Epithelial cell of esophagus (primary cell): ENCODE data around the gene TMEM202.
"Not testable (repeated sequence)": the region's sequence is repeated elsewhere in the genome, so short reads cannot be mapped to it uniquely, and the experiment has no call there.

Experiments used
- DNase-seq: peaks from one replicate; pipeline ENCODE4 v3.0.0; 2010; ENCODE audit warnings: low read depth
- H3K4me3 ChIP-seq: 2 replicates; pipeline ENCODE4 v1.5.1; 2011; ENCODE audit warnings: mild to moderate bottlenecking, low read length, control low read depth
- TF ChIP-seq, protein P1 (sequence below): IDR thresholded peaks from 2 replicates; pipeline ENCODE4 v1.5.1; 2011; ENCODE audit warnings: low read depth, mild to moderate bottlenecking, low read length, control low read depth, inconsistent platforms; ENCODE audit not compliant: insufficient read depth; ENCODE audit errors: missing control alignments

Gene TMEM202

GRCh38 chr15:72402726-72403125 is 4.6 kb downstream of the TMEM202 start:
- no peak for DNase-seq
- TF ChIP-seq, protein P1, sequence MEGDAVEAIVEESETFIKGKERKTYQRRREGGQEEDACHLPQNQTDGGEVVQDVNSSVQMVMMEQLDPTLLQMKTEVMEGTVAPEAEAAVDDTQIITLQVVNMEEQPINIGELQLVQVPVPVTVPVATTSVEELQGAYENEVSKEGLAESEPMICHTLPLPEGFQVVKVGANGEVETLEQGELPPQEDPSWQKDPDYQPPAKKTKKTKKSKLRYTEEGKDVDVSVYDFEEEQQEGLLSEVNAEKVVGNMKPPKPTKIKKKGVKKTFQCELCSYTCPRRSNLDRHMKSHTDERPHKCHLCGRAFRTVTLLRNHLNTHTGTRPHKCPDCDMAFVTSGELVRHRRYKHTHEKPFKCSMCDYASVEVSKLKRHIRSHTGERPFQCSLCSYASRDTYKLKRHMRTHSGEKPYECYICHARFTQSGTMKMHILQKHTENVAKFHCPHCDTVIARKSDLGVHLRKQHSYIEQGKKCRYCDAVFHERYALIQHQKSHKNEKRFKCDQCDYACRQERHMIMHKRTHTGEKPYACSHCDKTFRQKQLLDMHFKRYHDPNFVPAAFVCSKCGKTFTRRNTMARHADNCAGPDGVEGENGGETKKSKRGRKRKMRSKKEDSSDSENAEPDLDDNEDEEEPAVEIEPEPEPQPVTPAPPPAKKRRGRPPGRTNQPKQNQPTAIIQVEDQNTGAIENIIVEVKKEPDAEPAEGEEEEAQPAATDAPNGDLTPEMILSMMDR: no peak
- no peak overlapping the region for H3K4me3 ChIP-seq

DNA sequence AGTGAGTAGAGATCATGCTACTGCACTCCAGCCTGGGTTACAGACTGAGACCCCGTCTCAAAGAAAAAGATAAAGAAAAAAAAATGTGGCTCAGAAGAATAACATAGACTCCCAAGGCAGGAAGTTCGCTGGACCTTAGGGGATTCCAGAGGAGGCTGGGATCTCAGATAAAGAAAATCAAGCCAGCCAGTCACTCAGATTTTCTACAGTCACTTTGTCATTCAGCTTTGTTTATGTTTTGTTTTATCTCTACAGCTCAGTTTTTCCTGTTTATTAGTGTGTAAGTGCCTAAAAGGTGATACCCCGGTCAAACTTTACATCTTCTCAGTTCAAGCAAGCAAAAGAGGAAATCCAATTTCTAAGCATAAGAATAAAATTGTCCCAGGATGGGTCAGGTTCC is 6.3 kb downstream of the TMEM202 start:
- DNase-seq: no peak
- TF ChIP-seq, protein P1: no peak
- no peak overlapping the region for H3K4me3 ChIP-seq

DNA sequence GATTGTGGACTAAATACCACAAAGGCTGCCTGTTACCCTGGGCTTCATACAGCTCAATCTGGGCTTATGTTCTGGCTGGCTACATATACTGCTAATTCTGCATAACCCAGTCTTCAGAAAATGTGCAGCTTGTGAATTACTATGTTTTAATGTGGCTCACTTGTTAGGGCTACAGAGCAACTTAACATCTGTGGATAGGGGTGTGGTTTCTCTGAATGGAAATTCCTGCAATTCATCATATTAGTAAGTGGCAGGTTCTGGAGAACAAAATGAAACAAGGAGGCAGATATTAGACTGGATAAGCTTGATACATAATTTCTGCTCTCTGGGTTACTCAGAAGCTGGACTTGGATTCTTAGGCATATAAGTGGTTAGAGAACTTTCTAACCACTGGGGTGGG is 6.7 kb downstream of the TMEM202 start:
- no peak overlapping the region for H3K4me3 ChIP-seq
- TF ChIP-seq, protein P1: no peak
- DNase-seq: no peak

GRCh38 chr15:72406936-72407335 is 8.8 kb downstream of the TMEM202 start:
- H3K4me3 ChIP-seq: no peak overlapping the region

DNA sequence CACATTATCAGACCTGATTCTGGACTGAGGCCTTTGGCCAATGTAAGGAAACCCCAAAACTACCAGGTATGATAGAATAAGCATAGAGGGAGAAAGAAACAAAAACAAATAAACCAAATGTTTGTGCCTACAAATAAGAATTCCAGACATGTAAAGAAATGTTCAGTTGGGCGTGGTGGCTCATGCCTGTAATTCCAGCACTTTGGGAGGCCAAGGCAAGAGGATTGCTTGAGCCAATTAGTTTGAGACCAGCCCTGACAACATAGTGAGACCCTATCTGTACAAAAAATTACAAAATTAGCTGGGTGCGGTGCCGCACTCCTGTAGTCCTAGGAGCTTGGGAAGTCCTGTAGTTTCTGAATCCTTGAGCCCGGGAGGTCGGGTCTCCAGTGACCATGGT is 13.0 kb downstream of the TMEM202 start:
- TF ChIP-seq, protein P1: no peak

More at GRCh38 chr15:72406936-72407335, 8.8 kb downstream of the TMEM202 start:
- TF ChIP-seq, protein P1: no peak
- DNase-seq: no peak

GRCh38 chr15:72411544-72411943 is 13.4 kb downstream of the TMEM202 start:
- TF ChIP-seq, protein P1: no peak
- DNase-seq: no peak
- no peak overlapping the region for H3K4me3 ChIP-seq

More for the DNA sequence above, 13.0 kb downstream of the TMEM202 start:
- no peak overlapping the region for H3K4me3 ChIP-seq
- DNase-seq: no peak

DNA sequence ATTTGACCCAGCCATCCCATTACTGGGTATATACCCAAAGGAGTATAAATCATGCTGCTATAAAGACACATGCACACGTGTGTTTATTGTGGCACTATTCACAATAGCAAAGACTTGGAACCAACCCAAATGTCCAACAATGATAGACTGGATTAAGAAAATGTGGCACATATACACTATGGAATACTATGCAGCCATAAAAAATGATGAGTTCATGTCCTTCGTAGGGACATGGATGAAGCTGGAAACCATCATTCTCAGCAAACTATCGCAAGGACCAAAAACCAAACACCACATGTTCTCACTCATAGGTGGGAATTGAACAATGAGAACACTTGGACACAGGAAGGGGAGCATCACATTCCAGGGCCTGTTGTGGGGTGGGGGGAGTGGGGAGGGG is 15.2 kb downstream of the TMEM202 start:
- not testable (repeated sequence) for H3K4me3 ChIP-seq, DNase-seq
